Measurements from ENCODE around the gene SFXN3. TPM values are rescaled to one million over a fixed set of nuclear protein-coding genes. Genes with fewer than 3 reads are reported as not detected.

Gene SFXN3
- total RNA-seq, 1 donor, result 28.4 TPM

- Histone ChIP-seq H3K4me3 (ENCODE audit: low read length) (no peak overlapping the region), H3K4me1 (ENCODE audit: insufficient read depth, low read length) (peaks cover 26% of the 10 kb centered on the region), H3K27me3 (ENCODE audit: insufficient read depth, low read length) (peaks cover 49% of the 10 kb centered on the region), H3K9me3 (ENCODE audit: low read depth, low read length) (no peaks in the 10 kb centered on the region)
These were observed 44.7 kb downstream of the SFXN3 start for GRCh38 chr10:101075775-101076174.

GRCh38 chr10:101076630-101077029 is 45.6 kb downstream of the SFXN3 start:
- Histone ChIP-seq H3K27me3 (ENCODE audit: insufficient read depth, low read length) (peaks cover 49% of the 10 kb centered on the region), H3K9me3 (ENCODE audit: low read depth, low read length) (no peaks in the 10 kb centered on the region), H3K4me3 (ENCODE audit: low read length) (no peak overlapping the region), H3K4me1 (ENCODE audit: insufficient read depth, low read length) (peaks cover 17% of the 10 kb centered on the region)

- Histone ChIP-seq H3K4me1 (ENCODE audit: insufficient read depth, low read length) (no peaks in the 10 kb centered on the region), H3K4me3 (ENCODE audit: low read length) (no peak overlapping the region), H3K27me3 (ENCODE audit: insufficient read depth, low read length) (peaks cover 48% of the 10 kb centered on the region), H3K9me3 (ENCODE audit: low read depth, low read length) (no peaks in the 10 kb centered on the region)
These were observed 48.8 kb downstream of the SFXN3 start for GRCh38 chr10:101079874-101080273.

- no peak overlapping the region for H3K4me3 ChIP-seq (ENCODE audit: low read length)
- H3K9me3 ChIP-seq (ENCODE audit: low read depth, low read length), result no peaks in the 10 kb centered on the region
- H3K4me1 ChIP-seq (ENCODE audit: insufficient read depth, low read length), result no peaks in the 10 kb centered on the region
- H3K27me3 ChIP-seq (ENCODE audit: insufficient read depth, low read length), result peaks cover 41% of the 10 kb centered on the region
These were observed 50.2 kb downstream of the SFXN3 start for GRCh38 chr10:101080933-101081931.

- Histone ChIP-seq H3K4me1 (ENCODE audit: insufficient read depth, low read length) (no peaks in the 10 kb centered on the region), H3K4me3 (ENCODE audit: low read length) (no peak overlapping the region), H3K9me3 (ENCODE audit: low read depth, low read length) (no peaks in the 10 kb centered on the region), H3K27me3 (ENCODE audit: insufficient read depth, low read length) (peaks cover 33% of the 10 kb centered on the region)
These were observed 54.8 kb downstream of the SFXN3 start for GRCh38 chr10:101085846-101086245.

- Histone ChIP-seq H3K4me1 (ENCODE audit: insufficient read depth, low read length) (no peaks in the 10 kb centered on the region), H3K4me3 (ENCODE audit: low read length) (no peak overlapping the region), H3K27me3 (ENCODE audit: insufficient read depth, low read length) (peaks cover 36% of the 10 kb centered on the region)
These were observed 56.3 kb downstream of the SFXN3 start for GRCh38 chr10:101087376-101087775.

GRCh38 chr10:101087965-101088364 is 56.9 kb downstream of the SFXN3 start:
- Histone ChIP-seq H3K27me3 (ENCODE audit: insufficient read depth, low read length) (peaks cover 36% of the 10 kb centered on the region), H3K9me3 (ENCODE audit: low read depth, low read length) (no peaks in the 10 kb centered on the region), H3K4me1 (ENCODE audit: insufficient read depth, low read length) (no peaks in the 10 kb centered on the region), H3K4me3 (ENCODE audit: low read length) (no peak overlapping the region)

More at GRCh38 chr10:101087376-101087775, 56.3 kb downstream of the SFXN3 start:
- no peaks in the 10 kb centered on the region for H3K9me3 ChIP-seq (ENCODE audit: low read depth, low read length)

- Histone ChIP-seq H3K9me3 (ENCODE audit: low read depth, low read length) (no peaks in the 10 kb centered on the region), H3K27me3 (ENCODE audit: insufficient read depth, low read length) (peaks cover 33% of the 10 kb centered on the region), H3K4me3 (ENCODE audit: low read length) (no peak overlapping the region), H3K4me1 (ENCODE audit: insufficient read depth, low read length) (no peaks in the 10 kb centered on the region)
These were observed 58.7 kb downstream of the SFXN3 start for GRCh38 chr10:101089520-101090299.

- H3K9me3 ChIP-seq (ENCODE audit: low read depth, low read length), result no peaks in the 10 kb centered on the region
- no peaks in the 10 kb centered on the region for H3K4me1 ChIP-seq (ENCODE audit: insufficient read depth, low read length)
- H3K4me3 ChIP-seq (ENCODE audit: low read length), result no peak overlapping the region
- peaks cover 30% of the 10 kb centered on the region for H3K27me3 ChIP-seq (ENCODE audit: insufficient read depth, low read length)
These were observed 59.6 kb downstream of the SFXN3 start for GRCh38 chr10:101090597-101090996.

Other genes starting within 250 kb of the SFXN3 start
- gene SLF2, start 118.3 kb upstream of the SFXN3 start, total RNA-seq, result 17.0 TPM
- gene SEMA4G, start 61.7 kb upstream of the SFXN3 start, total RNA-seq, result 0.10 TPM
- 18.9 TPM for gene MRPL43, start 43.7 kb upstream of the SFXN3 start, total RNA-seq
- gene TWNK, start 43.7 kb upstream of the SFXN3 start, total RNA-seq, result 2.0 TPM
- 8.1 TPM for gene LZTS2, start 31.4 kb upstream of the SFXN3 start, total RNA-seq
- gene PDZD7, start 105 bp upstream of the SFXN3 start, total RNA-seq, result 0.21 TPM
- gene KAZALD1, start 30.8 kb downstream of the SFXN3 start, total RNA-seq, result 0.42 TPM
- gene TLX1, start 100.1 kb downstream of the SFXN3 start, total RNA-seq, result not detected
- gene LBX1, start 198.2 kb downstream of the SFXN3 start, total RNA-seq, result not detected

Data from mononuclear cell (primary cell).